ENCODE data around the gene PDCL3.
A peak's percentile ranks its signal among the peaks of the same experiment; 100 is the strongest.

The PDCL3 gene

DNA sequence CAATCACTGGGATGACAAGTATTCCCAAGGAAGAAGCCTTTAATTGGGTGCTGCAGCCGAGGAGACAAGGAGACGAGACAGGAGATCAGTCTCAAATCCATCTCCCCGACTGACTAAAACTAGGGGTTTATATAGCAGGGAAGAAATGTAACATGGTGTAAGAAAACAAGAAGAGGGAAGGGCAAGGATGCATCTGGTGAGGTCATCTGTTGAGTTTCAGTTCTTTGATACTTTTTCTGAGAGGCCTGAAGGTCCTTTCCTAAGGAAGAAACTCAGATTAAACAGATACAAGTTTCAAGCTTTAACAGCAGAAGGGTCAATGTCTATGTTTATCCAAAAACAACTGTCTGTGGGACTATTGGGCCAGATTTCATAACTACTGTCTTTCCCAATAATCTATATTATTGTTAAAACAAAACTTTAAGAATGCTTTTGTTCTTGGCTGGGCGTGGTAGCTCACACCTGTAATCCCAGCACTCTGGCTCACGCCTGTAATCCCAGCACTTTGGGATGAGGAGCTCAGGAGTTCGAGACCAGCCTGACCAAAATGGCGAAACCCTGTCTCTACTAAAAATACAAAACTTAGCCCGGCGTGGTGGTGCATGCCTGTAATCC, 2.5 kb upstream of the PDCL3 start:
- DNase-seq (ENCODE audit: low read depth, low spot score): no peak

DNA sequence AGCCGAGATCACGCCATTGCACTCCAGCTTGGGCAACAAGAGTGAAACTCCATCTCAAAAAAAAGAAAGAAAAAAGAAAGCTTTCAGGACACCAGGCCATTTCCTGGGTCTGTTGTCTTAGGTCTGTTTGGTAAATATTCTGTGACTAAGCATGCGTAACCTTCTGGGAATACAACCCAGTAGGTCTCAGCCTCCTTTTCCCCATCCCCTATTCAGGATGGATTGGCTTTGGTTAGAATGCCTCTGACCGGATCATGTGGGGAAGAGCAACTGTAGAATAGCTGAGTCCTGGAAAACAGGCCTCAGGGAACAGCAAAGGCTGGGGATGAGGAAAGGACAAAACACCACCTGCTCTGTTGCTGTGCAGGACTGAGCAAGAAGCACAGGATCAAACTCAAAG, 1.6 kb upstream of the PDCL3 start:
- DNase-seq (ENCODE audit: low read depth, low spot score): no peak

DNA sequence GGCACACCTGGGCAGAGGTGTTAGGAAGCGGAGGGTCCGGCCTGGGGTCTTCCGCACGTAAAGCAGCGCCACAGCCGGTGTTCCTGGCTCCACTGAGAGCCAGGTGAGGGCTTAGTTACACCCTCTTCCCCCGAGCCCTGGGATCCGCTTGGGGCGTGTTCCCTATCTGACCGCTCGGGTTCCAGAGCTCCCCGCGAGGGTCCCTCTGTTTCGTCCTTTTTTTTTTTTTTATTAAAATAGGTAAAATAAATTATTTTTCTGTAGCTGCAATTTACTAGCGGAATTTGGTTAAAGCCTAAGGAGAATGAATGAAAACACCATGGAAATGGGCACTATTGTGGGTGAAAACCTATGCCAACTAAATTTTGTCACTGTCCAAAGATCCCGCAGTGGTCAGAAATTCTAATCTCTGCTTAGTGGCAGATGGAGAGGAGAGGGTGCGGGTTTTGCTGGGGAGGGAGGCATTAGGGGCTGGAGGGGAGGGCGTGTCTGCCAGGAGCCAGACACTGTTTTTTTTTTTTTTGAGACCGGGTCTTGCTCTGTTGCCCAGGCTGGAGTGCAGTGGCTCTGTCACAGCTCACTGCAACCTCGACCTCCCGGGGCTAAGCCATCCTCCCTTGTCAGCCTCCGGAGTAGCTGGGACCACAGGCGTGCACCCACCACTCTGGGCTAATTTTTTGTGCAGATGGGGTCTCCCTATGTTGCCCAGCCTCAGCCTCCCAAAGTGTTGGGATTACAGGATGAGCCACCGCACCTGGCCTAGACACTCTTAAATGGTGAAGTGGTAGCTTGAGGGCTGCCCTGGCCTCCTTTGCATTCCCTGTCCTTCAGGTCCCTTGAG, 834 bp downstream of the PDCL3 start:
- DNase-seq (ENCODE audit: low read depth, low spot score): no peak

DNA sequence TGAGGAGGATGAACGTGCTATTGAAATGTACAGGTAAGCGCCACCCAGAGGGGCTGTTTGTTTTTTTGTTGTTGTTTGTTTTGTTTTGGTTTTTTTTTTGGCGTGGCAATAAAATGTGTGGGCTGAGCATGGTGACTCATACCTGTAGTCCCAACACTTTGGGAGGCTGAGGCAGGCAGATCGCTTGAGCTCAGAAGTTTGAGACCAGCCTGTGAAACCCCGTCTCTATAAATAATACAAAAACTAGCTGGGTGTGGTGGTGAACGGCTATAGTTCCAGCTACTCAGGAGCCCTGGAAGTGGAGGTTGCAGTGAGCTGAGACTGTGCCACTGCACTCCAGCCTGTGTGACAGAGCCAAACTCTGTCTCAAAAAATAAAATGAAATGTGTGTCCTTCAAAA, 6.2 kb downstream of the PDCL3 start:
- DNase-seq (ENCODE audit: low read depth, low spot score): no peak

DNA sequence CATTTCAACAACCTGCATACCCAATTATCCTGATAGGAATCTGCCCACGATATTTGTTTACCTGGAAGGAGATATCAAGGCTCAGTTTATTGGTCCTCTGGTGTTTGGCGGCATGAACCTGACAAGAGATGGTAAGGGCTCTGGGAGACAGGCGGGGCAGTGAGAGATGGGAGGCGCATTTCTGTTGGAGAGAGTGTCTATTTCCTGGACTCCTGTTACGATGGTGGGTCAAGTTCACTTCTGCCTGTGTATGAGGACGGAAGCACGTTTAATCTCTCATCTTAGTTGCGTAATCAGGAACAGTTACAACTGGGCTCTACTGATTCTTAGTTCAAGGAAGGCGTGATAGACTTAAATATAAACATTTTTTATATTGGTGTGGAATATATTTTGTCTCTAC, 8.9 kb downstream of the PDCL3 start:
- DNase-seq (ENCODE audit: low read depth, low spot score): no peak

DNA sequence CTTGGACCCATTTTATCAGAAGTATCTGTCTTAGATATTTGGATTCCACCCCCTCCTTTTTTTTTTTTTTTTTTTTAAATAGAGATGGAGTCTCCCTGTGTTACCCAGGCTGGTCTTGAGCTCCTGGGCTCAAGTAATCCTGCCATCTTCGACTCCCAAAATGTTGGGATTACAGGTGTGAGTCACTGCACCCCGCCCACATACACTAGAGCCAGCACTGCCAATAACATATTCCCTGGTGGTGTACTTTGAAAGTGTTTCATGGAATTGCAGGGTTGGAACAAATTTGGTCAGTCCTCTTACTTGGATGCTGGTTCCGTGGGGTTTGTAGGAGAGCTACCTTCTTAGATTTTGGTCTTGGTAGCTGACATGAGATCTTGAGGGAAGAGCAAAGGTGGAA, 15.0 kb downstream of the PDCL3 start:
- DNase-seq (ENCODE audit: low read depth, low spot score): no peak

DNA sequence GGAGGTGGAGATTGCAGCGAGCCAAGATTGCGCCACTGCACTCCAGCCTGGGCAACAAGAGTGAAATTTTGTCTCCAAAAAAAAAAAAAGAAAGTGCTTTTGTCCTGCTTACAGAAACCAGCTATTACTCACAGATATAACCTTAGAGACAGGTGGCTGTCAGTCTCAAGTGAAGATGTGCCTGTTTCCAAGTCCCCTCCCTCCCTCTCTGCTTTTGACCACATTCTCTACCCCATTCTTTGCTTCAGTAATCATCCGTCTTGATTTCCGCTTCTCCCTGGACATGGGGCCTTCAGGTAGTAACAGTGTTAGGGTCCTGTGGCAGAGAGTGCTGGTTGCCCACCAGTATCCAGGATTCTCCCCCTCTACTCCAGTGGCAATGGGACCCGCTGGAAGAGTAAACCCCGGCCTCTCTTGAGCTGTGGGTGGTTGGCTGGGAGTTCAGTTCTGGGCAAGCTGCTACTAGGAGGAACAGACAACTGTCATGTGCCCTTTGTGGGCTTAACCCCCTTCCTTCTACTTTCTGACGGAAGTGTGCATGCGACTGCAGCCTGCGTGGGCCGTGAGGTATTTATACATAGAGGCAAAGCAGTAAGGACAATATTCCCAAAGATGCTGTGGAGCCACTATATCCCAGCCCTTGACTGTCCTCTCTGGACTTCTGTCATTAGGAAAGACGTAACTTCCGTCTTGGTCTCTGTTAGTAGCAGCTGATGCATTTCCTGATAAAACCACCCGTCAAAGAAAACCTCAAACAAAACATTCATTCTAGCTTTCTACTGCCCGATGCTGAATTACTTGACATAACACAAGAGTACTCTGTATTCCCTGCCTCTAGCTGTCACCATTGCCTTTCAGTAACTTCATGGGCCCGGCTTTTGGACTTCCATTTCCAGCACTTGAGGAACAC, 17.8 kb downstream of the PDCL3 start:
- DNase-seq (ENCODE audit: low read depth, low spot score): no peak

DNA sequence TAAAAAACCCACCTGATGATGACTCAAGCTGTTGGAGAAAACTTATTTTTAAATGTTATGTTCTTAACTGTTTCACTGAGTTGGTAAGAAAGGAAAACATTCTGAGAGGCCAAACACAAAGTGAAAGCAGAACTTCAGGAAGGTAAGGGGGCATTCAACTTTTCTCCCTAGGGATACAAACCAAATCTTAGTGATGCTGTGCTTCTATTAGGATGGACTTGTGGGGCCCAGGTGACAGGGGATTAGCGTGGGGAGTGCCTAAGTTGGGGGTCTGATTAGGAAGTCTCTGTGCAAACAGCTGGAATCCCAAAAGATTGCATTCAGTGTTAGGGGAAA, 18.5 kb downstream of the PDCL3 start:
- no peak for DNase-seq (ENCODE audit: low read depth, low spot score)

DNA sequence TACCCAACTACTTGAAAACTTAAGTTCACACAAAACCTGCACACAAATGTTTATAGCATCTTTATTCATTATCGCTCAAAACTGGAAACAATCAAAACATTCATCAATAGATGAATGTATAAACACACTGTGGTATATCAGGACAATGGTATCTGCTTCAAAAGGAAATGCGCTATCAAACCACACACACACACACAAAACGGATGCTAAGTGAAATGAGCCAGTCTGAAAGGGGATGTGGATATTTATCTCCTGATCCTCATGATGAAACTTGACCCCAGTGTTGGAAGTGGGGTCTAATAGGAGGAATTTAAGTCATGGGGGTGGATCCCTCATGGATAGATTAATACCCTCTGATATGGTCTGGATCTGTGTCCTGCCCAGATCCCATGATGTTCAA, 22.0 kb downstream of the PDCL3 start:
- no peak for DNase-seq (ENCODE audit: low read depth, low spot score)

DNA sequence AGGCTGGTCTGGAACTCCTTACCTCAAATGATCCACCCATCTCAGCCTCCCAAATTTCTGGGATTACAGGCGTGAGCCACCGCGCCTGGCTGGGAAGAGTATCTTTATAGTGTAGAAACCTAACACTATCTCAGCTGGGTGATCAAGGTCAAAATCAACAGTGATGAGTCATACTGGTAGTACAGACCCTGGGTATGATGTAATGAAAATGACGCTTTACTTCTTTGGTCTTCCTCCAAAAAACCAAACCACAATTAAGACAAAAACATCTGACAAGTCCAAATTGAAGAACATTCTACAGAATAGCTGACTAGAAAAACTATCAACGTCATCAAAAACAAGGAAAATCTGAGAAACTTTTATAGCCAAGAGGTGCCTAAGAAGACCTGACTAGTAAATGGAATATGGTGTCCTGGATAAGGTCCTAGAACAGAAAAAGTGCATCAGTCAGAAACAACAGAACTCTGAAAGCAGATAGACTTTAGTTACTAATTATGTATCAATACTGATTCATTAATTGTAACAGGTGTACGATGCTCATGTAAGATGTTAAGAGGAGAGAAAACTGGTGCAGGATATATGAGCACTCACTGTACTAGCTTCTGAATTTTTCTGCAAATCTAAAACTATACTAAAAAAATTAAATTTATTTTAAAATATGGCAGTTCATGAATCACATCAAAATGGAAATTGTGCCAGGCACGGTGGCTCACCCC, 25.4 kb downstream of the PDCL3 start:
- DNase-seq (ENCODE audit: low read depth, low spot score): no peak

DNA sequence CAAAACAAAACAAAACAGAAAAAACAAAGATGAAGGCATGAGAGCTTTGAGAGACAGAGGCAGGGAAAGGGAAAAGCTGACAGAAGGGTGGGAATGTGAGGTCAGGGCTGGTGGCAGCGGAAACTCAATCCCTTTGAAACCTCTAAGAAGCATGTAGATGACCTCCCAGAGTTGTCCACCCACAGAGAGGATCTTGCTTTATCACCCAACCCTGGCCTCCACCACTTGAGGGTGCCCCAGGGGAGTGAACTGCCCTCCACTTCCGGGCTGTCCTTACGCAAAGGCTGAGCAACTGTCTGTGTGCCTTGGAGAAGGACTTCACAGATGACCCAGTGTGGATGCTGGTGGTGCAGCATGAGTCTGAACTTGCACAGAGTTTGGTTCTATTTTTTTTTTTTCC, 26.7 kb downstream of the PDCL3 start:
- no peak for DNase-seq (ENCODE audit: low read depth, low spot score)

DNA sequence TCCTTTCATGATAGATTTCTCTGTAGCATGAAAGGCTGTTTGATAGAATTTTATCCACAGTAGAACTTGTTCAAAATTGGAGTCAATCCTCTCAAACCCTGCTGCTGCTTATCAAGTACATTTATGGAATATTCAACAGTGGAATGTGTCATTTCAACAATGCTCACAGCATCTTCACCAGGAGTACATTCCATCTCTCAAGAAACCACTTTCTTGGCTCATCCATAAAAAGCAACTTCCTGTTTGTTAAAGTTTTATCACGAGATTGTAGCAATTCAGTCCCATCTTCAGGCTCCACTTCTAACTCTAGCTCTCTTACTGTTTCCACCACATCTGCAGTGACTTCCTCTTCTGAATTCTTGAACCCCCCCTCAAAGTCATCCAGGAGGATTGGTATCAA, 29.4 kb downstream of the PDCL3 start:
- no peak for DNase-seq (ENCODE audit: low read depth, low spot score)

DNA sequence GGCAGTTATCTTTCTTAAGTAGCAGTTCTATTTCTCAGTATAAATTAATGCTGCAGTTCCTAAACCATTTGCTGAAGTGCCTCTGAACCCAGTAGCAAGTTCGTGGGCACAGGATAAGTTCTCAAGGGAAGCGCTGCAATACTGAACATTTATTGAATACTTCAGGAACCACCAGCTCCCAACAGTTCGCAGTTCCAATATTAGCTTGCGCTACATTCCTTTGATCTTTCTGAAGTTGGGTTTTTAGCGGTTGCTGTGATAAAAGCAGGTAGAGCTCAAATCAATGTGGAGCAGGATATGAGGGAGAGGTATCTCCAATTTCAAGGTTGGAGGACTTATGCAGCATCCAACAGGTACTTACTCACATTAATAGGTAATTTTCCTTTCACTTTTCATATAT, 33.7 kb downstream of the PDCL3 start:
- no peak for DNase-seq (ENCODE audit: low read depth, low spot score)

DNA sequence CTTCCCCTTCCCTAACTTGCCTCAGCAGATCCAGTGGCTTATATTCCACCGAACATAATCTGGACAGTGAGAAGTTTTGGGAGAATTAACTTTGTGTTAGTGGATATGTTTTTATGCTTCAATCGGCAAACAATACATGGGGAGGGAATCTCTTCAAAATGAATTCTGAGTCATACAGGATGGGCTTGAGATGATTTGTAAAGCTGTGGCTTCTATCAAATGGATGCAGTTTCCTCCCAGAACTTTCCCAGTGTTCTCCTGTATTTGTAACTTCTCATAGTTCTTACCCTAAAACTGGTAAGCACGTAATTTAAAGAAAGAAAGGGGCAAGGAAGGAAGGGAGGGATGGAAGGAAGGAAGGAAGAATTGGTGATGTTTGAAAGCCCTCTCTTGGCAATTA, 36.8 kb downstream of the PDCL3 start:
- no peak for DNase-seq (ENCODE audit: low read depth, low spot score)

DNA sequence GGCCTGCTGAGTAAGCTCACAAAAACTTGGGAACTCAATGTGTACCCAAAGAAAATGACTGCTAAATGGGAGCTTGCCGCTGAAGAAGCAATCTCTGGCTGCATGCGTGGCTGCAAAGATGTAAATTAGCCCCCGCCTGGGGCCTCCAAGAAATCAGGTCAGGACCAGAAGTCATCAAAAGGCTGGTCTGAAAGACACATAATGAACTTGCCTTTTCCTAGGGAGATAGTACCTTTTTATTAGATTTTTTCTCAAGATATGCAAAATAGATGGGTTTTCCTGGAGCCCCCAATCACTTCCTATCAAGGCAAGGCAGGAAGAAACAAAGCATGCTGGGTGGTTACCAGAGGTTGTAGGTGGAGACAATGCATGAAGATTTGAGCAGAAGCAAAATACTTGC, 38.9 kb downstream of the PDCL3 start:
- DNase-seq (ENCODE audit: low read depth, low spot score): no peak

DNA sequence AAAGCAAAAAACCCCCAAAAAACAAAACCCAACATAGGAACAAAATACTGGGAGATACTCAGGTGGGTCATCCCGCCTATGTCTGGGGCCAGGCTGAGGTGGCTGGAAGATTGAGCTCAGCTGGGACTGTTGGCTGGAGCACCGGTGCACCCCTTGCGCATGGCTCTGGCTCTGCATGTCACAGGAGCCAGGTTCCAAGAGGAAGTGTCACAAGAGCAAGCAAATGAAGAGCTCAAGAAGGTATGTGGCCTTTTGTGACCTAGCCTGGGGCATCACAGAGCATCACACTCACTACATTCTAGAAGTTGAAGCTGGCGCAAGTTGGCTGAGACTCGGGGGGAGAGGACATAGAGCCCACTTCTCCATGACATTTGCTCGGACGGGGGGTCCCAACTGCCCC, 40.6 kb downstream of the PDCL3 start:
- DNase-seq (ENCODE audit: low read depth, low spot score): no peak

DNA sequence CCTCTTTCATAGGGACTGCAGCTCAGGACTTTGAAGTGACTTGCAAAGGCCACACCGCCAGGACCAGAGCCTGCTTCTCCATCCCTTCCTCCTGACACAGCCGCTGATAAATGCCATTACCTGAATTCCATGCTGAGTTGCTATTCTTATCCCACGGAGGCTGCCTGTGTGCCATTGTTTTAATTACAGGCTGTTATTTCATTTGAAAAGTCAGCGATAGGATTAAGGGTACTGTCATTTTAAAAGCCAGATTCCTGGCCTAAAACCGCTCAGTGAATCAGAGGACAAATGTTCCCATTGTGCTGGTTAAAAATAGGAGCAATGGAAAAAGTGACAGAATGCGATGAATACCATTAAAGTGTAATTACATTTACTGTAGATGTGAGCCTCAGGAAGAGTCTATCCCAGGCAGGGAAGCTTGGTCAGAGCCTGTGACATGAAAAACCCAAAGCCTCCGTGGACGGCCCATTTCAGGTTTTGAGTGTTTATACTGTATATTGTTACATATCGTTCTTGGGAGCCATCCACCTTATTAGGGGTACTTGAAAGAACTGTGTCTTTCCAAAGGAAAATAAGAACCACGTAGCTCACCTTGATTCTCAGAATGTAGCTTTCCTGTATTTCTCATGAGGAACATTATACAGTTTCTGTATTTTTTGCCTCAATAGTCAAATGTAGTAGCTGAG, 41.3 kb downstream of the PDCL3 start:
- no peak for DNase-seq (ENCODE audit: low read depth, low spot score)

DNA sequence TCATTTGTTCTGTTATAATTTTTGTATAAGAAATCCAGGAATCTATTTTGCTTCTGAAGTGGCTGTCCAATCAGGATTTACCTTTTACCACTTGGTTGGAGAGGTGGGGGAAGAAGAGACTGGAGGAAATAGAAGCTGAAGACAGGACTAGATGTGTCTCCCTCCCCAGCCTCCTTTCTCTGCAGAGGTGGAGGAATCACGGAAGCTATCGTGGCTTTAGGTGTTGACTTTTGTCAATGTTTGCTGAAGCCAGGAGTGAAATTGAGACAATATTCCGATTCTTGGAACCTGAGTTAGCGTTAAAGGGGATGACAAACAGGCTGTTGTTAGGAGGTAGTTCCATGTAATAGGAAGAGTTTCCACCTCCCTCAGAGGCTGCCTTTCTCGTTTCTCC, 43.5 kb downstream of the PDCL3 start:
- no peak for DNase-seq (ENCODE audit: low read depth, low spot score)

DNA sequence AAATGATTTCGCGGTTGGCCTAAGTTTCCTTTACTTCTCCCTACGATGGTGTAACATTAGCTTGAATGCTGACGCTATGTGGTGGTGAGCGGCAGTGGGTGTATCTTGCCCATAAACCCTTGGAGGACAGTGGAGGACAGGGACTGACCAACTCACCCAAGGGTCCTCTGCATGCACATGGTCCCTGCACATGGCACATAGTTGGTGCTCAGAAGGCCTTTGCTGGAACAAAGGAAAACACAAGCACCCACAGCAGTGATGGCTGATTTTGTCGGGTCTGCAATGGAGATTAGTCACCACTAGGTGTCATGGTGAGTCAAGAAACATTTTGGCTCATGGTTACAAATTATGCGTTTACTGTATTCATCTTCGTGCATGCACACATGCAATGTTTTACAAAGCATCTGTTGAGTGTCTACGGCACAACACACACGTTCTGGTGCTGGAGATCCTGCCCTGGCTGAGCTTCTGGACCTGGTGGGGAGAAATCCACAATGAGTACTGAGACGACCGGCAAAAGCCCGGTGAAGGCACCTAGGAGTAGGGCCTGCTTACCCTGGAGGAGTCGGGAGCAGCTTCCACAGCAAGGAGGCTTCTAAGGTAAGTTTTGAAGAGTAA, 44.0 kb downstream of the PDCL3 start:
- peak; percentile 13 for DNase-seq (ENCODE audit: low read depth, low spot score)

DNA sequence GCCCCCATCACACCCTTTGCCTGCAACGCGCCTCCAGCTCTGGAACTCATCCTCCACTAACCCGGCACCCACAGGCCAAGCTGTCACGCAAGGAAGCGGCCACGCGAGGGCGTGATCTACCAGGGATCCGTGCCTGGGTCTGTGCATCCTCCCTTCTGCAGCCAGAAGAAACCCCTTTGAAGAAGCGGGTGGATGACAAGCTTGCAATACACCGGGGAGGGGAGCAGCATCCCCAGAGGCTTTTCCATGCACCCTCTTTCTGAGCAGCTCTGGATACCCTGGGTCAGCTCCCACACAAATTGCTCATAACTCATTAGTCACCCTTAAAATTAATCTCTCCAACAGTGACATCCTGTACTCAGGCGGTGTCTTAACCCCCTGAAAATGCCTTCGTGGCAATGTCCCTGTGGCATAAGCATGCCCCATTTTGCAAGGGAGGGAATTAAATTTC, 47.6 kb downstream of the PDCL3 start:
- DNase-seq (ENCODE audit: low read depth, low spot score): no peak

All from smooth muscle cell of the brain vasculature (primary cell).